Activated CD4-positive, alpha-beta memory T cell treated with anti-CD3 and anti-CD28 coated beads for 36 hours (primary cell): Measurements from ENCODE around the gene TOX2. TPM values are rescaled to one million over a fixed set of nuclear protein-coding genes. Genes with fewer than 3 reads are reported as not detected.

Experiments
- CTCF ChIA-PET: fragments of 350-600 bp; sonication (Branson Sonifier 250); formaldehyde crosslinking; loops from one replicate; lab custom pipeline; 2021; ENCODE audit warnings: antibody characterized with exemption, inconsistent platforms; lab: Charles Lee
- POLR2A ChIA-PET: fragments of 350-600 bp; sonication (Branson Sonifier 250); formaldehyde crosslinking; loops from one replicate; lab custom pipeline; 2021; ENCODE audit warnings: antibody characterized with exemption; lab: Charles Lee
- DNase-seq: peaks from one replicate; pipeline ENCODE4 v3.0.0-alpha.2; 2020
- H3K27ac Mint-ChIP-seq: one replicate; pipeline ENCODE4 v1.8.0; 2021; ENCODE audit warnings: mixed read lengths
- H3K27me3 Mint-ChIP-seq: one replicate; pipeline ENCODE4 v1.8.0; 2021; ENCODE audit warnings: mixed read lengths
- H3K36me3 Mint-ChIP-seq: one replicate; pipeline ENCODE4 v1.8.0; 2021; ENCODE audit warnings: mixed read lengths
- H3K4me1 Mint-ChIP-seq: one replicate; pipeline ENCODE4 v1.8.0; 2021; ENCODE audit warnings: low read depth, mixed read lengths
- H3K4me3 Mint-ChIP-seq: one replicate; pipeline ENCODE4 v1.8.0; 2021; ENCODE audit warnings: mild to moderate bottlenecking, mixed read lengths
- H3K9me3 Mint-ChIP-seq: one replicate; pipeline ENCODE4 v1.8.0; 2021; ENCODE audit warnings: mixed read lengths
- intact Hi-C: fragments of 100-400 bp; cut with micrococcal nuclease; formaldehyde crosslinking; loops from one replicate; pipeline ENCODE4 v1.15.1; 2023
- total RNA-seq, 2 experiments: library from RNA; stranded (reverse); gene quantifications; one replicate each; pipeline ENCODE4 v1.2.3, GENCODE V29; 2021

The TOX2 gene
- total RNA-seq, 2 experiments from 2014 or later: 2.2 to 2.5 TPM

GRCh38 chr20:44018259-44018941 lies 103.7 kb downstream of the TOX2 start:
- ChIA-PET CTCF (interaction anchor here (0.9 to 1.2 kb wide), 2 partner anchors 35 to 267 kb away, joined by 3 to 4 read pairs; no protein-coding TSS in a partner anchor), POLR2A (no interaction called here)
- DNase-seq: no peak
- peaks cover 29% of the 10 kb centered on the region for H3K4me1 Mint-ChIP-seq
- H3K9me3 Mint-ChIP-seq: peaks cover 2% of the 10 kb centered on the region
- H3K27me3 Mint-ChIP-seq: peaks cover 19% of the 10 kb centered on the region
- no peak overlapping the region for H3K27ac Mint-ChIP-seq
- H3K36me3 Mint-ChIP-seq: no peaks in the 10 kb centered on the region
- intact Hi-C loops: loop anchor here (2.0 kb wide), 1 partner anchor 16 kb away; no protein-coding TSS in a partner anchor
- no peak overlapping the region for H3K4me3 Mint-ChIP-seq

GRCh38 chr20:44018942-44019637 lies 104.4 kb downstream of the TOX2 start:
- peak overlapping the region; percentile 49 for H3K27ac Mint-ChIP-seq
- H3K4me1 Mint-ChIP-seq: peaks cover 29% of the 10 kb centered on the region
- ChIA-PET CTCF (interaction anchor here (0.9 kb wide), 1 partner anchor 35 kb away, joined by 4 read pairs; no protein-coding TSS in a partner anchor), POLR2A (no interaction called here)
- DNase-seq: no peak
- intact Hi-C loops: loop anchor here (1.0 to 2.0 kb wide), 2 partner anchors 10 to 16 kb away; no protein-coding TSS in a partner anchor
- H3K4me3 Mint-ChIP-seq: no peak overlapping the region
- H3K27me3 Mint-ChIP-seq: peaks cover 25% of the 10 kb centered on the region
- H3K36me3 Mint-ChIP-seq: no peaks in the 10 kb centered on the region
- H3K9me3 Mint-ChIP-seq: no peaks in the 10 kb centered on the region

- H3K9me3 Mint-ChIP-seq: no peaks in the 10 kb centered on the region
- H3K4me1 Mint-ChIP-seq: peaks cover 29% of the 10 kb centered on the region
- peak overlapping the region; percentile 57 for H3K4me3 Mint-ChIP-seq
- H3K27ac Mint-ChIP-seq: no peak overlapping the region
- CTCF ChIA-PET: no interaction called here
- intact Hi-C loops: loop anchor here (1.0 to 2.0 kb wide), 2 partner anchors 10 to 17 kb away; no protein-coding TSS in a partner anchor
- H3K27me3 Mint-ChIP-seq: peaks cover 26% of the 10 kb centered on the region
- no peaks in the 10 kb centered on the region for H3K36me3 Mint-ChIP-seq
- POLR2A ChIA-PET: interaction anchor here (1.0 kb wide), 1 partner anchor 65 kb away, joined by 3 read pairs; no protein-coding TSS in a partner anchor
- peak; percentile 55 for DNase-seq
Measured at GRCh38 chr20:44019638-44020335, 105.1 kb downstream of the TOX2 start.

GRCh38 chr20:44020406-44021148 lies 105.9 kb downstream of the TOX2 start:
- H3K9me3 Mint-ChIP-seq: no peaks in the 10 kb centered on the region
- DNase-seq: no peak
- intact Hi-C loops: no loop called here
- H3K4me1 Mint-ChIP-seq: peaks cover 29% of the 10 kb centered on the region
- H3K36me3 Mint-ChIP-seq: no peaks in the 10 kb centered on the region
- no peak overlapping the region for H3K4me3 Mint-ChIP-seq
- peaks cover 27% of the 10 kb centered on the region for H3K27me3 Mint-ChIP-seq
- ChIA-PET CTCF (no interaction called here), POLR2A (interaction anchor here (1.0 kb wide), 1 partner anchor 65 kb away, joined by 3 read pairs; no protein-coding TSS in a partner anchor)
- no peak overlapping the region for H3K27ac Mint-ChIP-seq

GRCh38 chr20:44021186-44021585 lies 106.5 kb downstream of the TOX2 start:
- intact Hi-C loops: no loop called here
- Mint-ChIP-seq H3K36me3 (no peaks in the 10 kb centered on the region), H3K4me3 (no peak overlapping the region), H3K27ac (no peak overlapping the region), H3K4me1 (peaks cover 29% of the 10 kb centered on the region), H3K27me3 (peaks cover 27% of the 10 kb centered on the region), H3K9me3 (no peaks in the 10 kb centered on the region)
- ChIA-PET POLR2A (no interaction called here), CTCF (no interaction called here)
- no peak for DNase-seq

GRCh38 chr20:44021900-44022299 lies 107.2 kb downstream of the TOX2 start:
- H3K27ac Mint-ChIP-seq: no peak overlapping the region
- H3K4me1 Mint-ChIP-seq: peaks cover 29% of the 10 kb centered on the region
- no peak overlapping the region for H3K4me3 Mint-ChIP-seq
- intact Hi-C loops: no loop called here
- ChIA-PET POLR2A (no interaction called here), CTCF (no interaction called here)
- peaks cover 24% of the 10 kb centered on the region for H3K27me3 Mint-ChIP-seq
- H3K36me3 Mint-ChIP-seq: no peaks in the 10 kb centered on the region
- no peak for DNase-seq
- no peaks in the 10 kb centered on the region for H3K9me3 Mint-ChIP-seq

- POLR2A ChIA-PET: no interaction called here
- Mint-ChIP-seq H3K9me3 (no peaks in the 10 kb centered on the region), H3K4me3 (no peak overlapping the region), H3K27me3 (peaks cover 23% of the 10 kb centered on the region), H3K27ac (no peak overlapping the region), H3K4me1 (peaks cover 29% of the 10 kb centered on the region), H3K36me3 (no peaks in the 10 kb centered on the region)
- CTCF ChIA-PET: no interaction called here
- intact Hi-C loops: no loop called here
- no peak for DNase-seq
Measured at GRCh38 chr20:44022464-44022863, 107.8 kb downstream of the TOX2 start.

GRCh38 chr20:44023515-44024371 lies 109.1 kb downstream of the TOX2 start:
- no peak for DNase-seq
- Mint-ChIP-seq H3K4me1 (peaks cover 34% of the 10 kb centered on the region), H3K36me3 (no peaks in the 10 kb centered on the region), H3K27ac (no peak overlapping the region), H3K4me3 (no peak overlapping the region), H3K9me3 (no peaks in the 10 kb centered on the region), H3K27me3 (peaks cover 28% of the 10 kb centered on the region)
- CTCF ChIA-PET: interaction anchor here (1.4 kb wide), 1 partner anchor 40 kb away, joined by 3 read pairs; no protein-coding TSS in a partner anchor
- intact Hi-C loops: no loop called here
- POLR2A ChIA-PET: no interaction called here

- no peaks in the 10 kb centered on the region for H3K9me3 Mint-ChIP-seq
- no peak overlapping the region for H3K4me3 Mint-ChIP-seq
- no peak overlapping the region for H3K27ac Mint-ChIP-seq
- intact Hi-C loops: loop anchor here (5.0 kb wide), 3 partner anchors 68 to 203 kb away; no protein-coding TSS in a partner anchor
- CTCF ChIA-PET: interaction anchor here (1.4 kb wide), 1 partner anchor 41 kb away, joined by 3 read pairs; no protein-coding TSS in a partner anchor
- POLR2A ChIA-PET: no interaction called here
- peaks cover 30% of the 10 kb centered on the region for H3K27me3 Mint-ChIP-seq
- H3K4me1 Mint-ChIP-seq: peaks cover 34% of the 10 kb centered on the region
- DNase-seq: no peak
- H3K36me3 Mint-ChIP-seq: no peaks in the 10 kb centered on the region
Measured at GRCh38 chr20:44024820-44025580, 110.3 kb downstream of the TOX2 start.

- DNase-seq: no peak
- Mint-ChIP-seq H3K27me3 (peaks cover 32% of the 10 kb centered on the region), H3K4me3 (no peak overlapping the region), H3K4me1 (peaks cover 32% of the 10 kb centered on the region), H3K9me3 (no peaks in the 10 kb centered on the region), H3K36me3 (no peaks in the 10 kb centered on the region), H3K27ac (no peak overlapping the region)
- ChIA-PET POLR2A (no interaction called here), CTCF (interaction anchor here (0.7 kb wide), 1 partner anchor 21 kb away, joined by 3 read pairs; no protein-coding TSS in a partner anchor)
- intact Hi-C loops: loop anchor here (5.0 kb wide), 3 partner anchors 68 to 203 kb away; no protein-coding TSS in a partner anchor
Measured at GRCh38 chr20:44025756-44026155, 111.1 kb downstream of the TOX2 start.
